GM13977 (cell line): ENCODE measurements around the gene CLCC1.

Source experiments
- DNase-seq: peaks from one replicate; pipeline ENCODE4 v3.0.0; 2012; ENCODE audit warnings: low spot score
- CTCF ChIP-seq: IDR thresholded peaks from 2 replicates; pipeline ENCODE4 v1.5.1; 2012; ENCODE audit warnings: mild to moderate bottlenecking, control low read depth; ENCODE audit not compliant: insufficient read depth; ENCODE audit errors: extremely low read depth, missing control alignments
- in situ Hi-C: fragments of 300-500 bp; cut with MboI; formaldehyde crosslinking; loops from one replicate; pipeline ENCODE4 v1.12.0; 2022; ENCODE audit warnings: low sequenced_read_pairs, low pct_unique_long_range_greater_than_20kb, mixed read lengths, inconsistent platforms; ENCODE audit not compliant: unreplicated experiment

Gene CLCC1

GRCh38 chr1:108925920-108926319 is 37.4 kb downstream of the CLCC1 start:
- DNase-seq: no peak
- TF ChIP-seq CTCF: no peak
- in situ Hi-C loops: no loop called here

GRCh38 chr1:108916788-108917187 is 46.5 kb downstream of the CLCC1 start:
- in situ Hi-C loops: no loop called here
- TF ChIP-seq CTCF: no peak
- DNase-seq: no peak
